ENCODE measurements around the gene KIF16B.
"Not testable (repeated sequence)": the region's sequence is repeated elsewhere in the genome, so short reads cannot be mapped to it uniquely, and the experiment has no call there.

Gene KIF16B

DNA sequence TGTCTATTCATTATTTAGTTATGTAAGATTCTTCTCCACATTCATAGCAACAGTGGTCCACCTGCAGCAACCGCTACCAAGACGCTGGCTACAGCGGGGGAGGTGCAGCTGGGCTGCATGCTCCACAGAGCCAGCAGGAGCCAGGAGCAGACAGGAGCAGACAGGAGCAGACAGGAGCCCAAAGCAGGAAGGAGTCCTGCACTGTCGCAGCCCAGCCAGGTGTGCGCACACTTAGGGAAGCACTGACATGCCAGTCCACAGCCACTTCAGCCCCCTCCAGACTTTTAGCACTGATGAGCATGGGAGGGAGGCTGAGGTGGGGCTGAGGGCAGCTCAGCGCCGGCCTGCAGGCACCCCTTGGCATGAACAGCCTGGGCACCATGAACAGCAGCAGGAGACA, 19.6 kb downstream of the KIF16B start:
- DNase-seq, result no peak

DNA sequence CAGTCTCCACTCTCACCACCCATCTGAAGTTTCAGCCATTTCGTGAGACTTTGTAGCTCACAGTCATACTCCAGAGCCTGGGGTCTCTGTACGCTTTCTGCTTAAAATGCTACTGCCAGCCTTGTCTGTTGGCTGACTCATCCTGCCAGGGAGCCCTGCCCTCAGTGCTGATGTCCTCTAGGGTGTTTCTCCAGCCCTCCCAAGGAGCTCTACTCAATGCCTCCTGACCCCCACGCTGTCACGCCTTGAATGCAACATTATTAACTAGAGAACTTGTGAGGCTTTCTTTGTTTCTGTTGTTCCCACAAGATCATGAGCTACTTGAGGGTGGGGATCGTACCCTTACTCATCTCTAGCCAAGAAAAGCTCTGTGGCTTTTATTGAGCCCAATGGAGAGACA, 20.1 kb downstream of the KIF16B start:
- DNase-seq, result no peak

DNA sequence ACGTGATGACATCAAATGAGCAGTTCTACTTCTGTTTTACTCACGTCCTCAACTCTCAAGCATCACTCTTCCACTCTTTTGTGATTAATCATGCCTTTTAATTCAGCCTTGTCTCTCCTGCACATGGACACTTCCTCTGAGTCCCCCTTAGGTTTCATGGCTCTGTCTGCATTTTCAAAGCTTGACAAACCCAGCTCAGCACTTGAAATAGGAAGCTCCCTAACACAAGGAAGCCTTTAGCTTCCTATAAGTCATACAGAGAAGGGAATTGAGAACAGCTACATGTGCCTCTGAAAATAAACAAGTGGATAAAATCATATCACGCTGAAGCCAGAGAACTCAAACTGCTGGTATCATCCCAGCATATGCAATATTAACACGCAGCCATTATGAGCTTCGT, 21.2 kb downstream of the KIF16B start:
- no peak for DNase-seq

DNA sequence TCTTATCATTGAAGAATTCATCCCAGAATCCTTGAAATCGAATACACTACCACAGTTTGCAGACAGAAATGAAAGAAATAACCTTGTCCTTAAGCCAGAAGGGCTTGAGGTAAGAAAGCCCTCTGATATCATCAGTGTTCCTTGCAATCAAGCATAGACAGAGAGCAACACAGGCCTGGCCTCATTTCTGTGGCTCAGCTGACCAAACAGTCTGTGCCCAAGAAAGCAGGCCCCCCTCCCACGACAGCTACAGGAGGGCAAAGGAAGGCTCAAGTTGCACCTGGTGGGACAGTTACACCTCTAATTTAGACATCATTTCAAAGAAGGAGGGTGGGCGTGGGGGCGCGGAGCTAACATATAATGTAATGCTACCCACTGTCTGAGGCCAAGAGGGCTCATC, 21.6 kb downstream of the KIF16B start:
- DNase-seq, result no peak

DNA sequence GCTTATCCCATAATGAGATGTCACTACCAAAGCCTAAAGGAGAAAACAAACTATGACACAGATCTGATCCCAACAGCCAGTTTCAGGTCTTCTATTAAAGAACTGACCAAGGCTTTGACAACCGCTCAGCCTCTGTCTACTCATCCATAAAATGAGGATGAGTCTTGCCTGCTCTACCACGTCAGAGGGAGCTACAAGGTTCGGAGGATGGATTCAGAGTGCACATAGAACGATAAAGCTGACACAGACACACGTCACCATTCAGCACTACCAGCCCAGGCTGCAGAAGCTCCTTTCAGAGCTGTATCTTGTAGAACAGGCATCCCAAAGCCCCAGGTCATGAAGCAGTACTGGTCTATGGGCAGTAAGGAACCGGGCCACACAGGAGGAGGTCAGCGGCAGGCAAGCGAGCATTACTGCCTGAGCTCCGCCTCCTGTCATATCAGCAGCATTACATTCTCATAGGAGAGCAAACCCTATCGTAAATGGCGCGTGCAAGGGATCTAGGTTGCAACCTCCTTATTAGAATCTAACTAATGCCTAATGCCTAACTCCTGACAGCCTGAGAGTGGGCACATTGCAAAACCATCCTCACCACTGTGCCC, 25.1 kb downstream of the KIF16B start:
- no peak for DNase-seq

DNA sequence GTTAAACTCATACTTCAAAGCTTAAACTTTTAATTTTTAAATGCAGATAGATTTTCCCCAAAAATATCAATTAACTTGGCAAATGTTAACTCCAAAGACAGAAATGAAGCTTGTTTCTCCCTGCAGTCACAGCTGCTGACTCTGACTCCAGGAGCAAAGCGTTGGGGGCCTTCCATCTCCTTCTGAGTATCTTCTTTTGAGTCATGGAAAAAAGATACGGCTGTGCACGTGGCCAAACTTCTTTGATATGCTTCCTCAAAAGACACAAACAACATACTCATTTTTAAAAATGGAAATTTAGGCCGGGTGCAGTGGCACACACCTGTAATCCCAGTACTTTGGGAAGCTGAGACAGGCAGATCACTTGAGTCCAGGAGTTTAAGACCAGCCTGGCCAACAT, 28.3 kb downstream of the KIF16B start:
- no peak for DNase-seq

DNA sequence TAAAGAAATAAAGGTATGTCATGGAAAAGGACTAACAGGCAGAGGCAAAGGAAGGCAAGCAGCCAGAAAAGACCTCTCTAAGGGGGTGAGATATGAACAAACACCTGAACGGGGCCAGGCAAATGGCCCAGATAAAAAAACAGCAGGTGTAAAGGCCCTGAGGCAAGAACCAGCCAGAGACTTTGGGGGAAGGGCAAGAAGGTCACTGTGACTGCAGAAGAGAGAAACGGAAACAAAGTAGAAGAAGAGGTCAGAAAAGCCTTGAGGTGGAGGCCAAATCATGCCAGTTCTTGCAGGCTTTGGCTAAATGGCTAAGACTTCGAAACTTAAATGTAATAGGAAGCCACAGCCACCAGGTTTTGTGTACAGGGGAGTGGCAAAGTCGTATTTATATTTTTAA, 30.8 kb downstream of the KIF16B start:
- no peak for DNase-seq

DNA sequence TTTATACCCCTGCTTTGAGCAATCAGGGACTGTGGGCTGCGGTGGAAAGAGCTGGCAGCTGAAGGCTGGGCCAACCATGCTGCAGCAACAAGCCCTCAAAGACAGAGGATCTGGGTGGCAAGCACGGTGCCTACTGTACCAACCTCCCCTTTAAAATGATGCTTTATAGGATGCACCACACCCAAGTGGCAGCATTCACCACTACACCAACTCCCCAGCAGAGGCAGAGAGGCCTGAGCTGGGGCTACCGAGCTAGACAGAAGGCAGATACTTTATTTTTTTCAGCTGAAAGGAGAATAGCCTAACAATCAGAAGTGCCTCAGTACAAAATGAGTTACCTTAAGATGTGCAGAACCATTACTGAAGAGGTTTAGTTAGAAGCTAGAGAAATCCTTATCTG, 31.4 kb downstream of the KIF16B start:
- DNase-seq, result no peak

DNA sequence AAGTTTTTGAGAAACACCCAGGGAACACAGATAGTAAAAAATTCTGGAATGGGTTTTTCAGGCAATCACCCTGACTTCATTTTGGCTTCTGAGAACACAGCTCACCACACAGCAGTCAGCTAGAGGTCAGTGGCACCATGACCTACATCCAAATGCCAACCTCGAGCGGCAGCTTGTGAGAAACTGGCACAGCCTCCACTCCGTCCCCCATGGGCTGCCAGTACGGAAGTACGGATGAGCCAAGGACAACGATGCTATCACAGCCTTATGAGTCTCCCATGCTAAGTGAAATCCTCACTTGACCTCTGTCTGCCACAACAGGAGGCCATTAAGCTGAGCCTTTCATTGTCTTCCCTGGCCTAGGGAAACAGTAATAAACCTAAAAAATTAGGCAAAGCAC, 32.0 kb downstream of the KIF16B start:
- no peak for DNase-seq

DNA sequence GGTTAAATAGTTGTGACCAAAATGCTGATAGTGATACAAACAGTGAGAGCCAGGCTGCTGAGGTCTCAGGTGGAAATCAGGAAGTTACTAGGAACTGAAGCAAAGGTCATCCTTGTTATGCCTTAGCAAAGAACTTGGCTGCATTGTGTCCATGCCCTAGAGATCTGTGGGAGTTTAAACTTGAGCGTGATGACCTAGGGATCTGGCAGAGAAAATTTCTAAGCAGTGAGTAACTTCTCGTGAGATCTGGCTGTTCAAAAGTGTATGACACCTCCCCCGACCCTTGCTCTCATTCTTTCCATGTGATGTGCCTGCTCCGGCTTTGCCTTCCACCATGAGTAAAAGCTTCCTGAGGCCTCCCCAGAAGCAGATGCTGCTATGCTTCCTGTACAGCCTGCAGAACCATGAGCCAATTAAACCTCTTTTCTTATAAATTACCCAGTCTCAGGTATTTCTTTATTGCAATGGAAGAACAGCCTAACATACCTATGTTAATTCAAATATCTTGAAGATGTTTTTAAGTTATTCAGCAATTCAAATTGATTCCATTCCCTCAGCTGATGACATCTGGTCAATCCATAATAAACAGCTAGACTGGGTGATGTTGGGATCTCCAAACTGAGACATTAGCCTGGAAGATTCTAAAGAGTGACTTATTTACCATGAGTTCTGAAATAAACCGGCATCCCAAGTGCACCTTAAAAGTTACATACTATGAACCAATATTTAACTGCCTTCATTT, 33.8 kb downstream of the KIF16B start:
- DNase-seq, result no peak

DNA sequence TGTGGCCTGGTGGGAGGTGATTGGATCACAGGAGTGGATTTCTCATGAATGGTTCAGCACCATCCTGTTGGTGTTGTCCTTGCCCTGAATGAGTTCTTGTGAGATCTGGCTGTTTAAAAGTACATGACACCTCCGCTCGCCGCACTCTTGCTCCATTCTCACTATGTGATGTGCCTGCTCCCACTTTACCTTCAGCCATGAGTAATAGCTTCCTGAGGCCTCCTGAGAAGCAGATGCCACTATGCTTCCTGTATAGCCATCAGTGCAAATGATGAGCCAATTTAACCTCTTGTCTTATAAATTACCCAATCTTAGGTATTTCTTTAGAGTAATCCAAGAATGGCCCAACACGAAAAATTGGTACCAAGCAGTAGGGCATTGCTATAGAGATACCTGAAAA, 34.5 kb downstream of the KIF16B start:
- DNase-seq, result no peak

DNA sequence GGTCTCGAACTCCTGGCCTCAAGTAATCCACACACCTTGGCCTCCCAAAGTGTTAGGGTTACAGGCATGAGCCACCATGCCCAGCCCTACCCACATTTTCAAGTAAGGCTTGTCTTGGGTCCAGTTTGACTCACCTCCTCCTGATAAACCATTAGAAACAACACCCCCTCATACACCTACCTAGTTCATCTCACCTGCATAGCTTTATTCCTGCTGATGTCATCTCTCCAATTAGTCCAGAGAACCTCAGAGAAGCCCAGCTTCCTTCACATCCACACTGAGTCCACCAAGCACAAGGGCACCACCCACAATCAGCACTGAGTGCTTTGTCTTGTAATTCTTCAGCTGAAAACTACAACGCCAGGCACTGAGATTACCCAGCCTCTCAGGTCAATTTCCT, 35.3 kb downstream of the KIF16B start:
- DNase-seq, result no peak

DNA sequence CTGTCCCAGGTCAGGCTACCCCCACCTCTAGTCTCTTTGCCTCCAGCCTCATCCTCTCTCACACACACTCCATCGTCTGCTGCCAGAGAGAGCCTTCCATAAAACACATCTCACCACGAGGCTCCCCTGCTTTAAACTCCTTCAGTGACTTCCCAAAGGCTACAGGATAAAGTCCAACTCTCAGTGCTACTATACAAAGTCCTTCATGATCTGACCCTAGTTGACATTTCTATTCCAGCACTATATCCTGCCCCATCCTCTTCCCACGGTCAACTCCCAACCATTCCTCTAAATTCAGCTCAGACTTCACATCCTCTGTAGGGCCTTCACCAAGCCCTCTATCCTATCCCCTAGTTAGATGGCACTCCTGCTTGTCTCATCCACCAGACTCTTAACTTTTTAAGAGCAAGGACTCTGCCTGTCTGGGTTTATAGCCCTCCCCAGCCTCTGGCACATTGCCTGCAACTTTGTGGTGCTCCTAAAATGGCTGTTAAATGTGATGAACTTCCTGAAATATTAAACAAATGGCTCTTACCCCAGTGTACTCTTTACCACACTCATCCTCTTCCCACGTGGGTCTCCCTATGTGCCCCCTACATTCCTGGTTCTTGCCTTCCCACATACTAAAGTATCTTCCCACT, 36.1 kb downstream of the KIF16B start:
- no peak for DNase-seq

DNA sequence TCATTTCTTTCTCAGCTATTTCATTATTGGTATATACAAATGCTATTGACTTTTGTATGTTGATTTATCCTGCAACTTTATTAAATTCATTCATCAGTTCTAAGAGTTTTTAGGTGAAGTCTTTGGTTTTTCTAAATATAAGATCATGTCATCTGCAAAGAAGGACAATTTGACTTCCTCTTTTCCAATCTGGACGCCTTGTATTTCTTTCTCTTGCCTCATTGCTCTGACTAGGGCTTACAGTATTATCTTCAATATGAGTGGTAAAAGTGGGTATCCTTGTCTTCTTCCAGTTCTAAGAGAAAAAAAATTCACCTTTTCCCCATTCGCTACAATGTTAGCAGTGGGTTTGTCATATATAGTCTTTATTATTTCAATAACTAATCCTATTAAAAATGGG, 38.0 kb downstream of the KIF16B start:
- DNase-seq, result no peak

DNA sequence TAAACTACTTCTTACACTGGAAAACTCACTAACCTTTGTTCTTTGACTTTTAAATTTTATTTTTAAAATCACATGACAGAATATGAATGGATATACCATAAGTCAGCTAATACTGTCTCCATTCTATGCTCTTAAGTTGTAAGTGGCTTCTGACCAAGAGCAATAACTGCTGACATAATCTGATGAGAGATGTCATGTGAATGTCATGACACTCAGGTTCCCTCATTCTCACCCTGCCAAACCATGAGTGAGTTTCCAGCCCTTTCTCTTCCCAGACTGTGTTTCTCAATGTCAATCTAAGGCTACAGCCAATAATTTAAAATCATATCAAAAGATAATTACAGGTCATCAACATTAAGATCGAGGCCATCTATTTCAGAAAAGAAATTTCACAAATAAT, 39.7 kb downstream of the KIF16B start:
- no peak for DNase-seq

DNA sequence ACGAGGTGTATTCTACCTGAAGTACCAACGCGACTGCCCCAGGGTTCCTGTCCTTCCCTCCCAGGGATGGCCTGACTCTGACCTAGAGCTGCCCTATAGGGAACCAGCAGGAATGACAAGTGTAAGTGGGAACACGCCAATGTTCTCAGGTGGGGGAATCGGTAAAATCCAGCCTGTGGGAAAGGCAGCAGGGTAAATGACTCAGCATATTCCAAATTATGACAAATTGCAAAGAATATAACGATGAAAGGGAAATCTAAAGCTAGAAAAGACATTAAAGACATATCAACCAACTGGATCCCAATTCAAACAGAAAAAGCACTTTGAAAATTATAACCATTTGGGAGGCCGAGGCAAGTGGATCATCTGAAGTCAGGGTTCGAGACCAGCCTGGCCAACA, 41.8 kb downstream of the KIF16B start:
- no peak for DNase-seq

DNA sequence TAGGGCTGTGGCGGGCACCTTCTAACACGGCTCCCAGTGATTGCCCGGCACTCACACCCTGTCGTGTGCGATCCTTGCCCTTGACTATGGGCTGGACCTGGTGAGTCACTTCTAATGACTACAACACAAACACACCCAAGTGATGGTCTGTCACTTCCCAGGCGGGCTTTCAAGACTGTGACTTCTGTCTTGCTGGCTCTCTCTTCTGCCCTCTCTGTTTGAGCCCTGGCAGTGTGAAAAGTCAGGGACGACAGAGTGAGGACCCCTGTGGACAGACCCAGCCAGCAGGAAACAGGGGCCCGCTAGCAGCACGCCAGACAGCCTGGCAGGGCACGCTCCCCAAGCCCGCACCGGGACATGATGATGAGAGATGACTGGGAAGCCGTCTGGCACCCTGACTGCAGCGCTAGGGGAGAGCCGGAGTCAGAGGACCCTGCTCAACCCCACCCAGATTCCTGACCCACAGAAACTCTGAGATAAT, 43.0 kb downstream of the KIF16B start:
- DNase-seq, result no peak

DNA sequence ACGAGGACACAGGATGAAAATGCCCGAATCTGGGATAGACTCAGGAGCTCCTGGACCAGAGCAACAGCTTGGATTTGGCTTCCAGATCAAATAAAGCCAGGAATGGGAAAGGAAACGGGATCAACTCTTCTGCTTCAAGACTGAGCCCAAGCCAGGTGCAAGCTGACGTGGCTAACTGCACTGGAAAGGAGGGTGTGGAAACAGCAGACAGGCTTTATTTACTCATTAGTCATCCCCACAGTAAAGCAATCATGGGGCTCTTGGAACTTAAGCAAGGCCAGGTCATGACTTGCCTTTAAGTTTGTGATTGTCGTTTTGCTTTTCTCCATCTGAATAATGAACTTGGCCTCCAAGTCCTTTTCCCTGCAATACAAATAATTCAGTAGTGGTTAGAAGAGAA, 45.2 kb downstream of the KIF16B start:
- DNase-seq, result no peak

DNA sequence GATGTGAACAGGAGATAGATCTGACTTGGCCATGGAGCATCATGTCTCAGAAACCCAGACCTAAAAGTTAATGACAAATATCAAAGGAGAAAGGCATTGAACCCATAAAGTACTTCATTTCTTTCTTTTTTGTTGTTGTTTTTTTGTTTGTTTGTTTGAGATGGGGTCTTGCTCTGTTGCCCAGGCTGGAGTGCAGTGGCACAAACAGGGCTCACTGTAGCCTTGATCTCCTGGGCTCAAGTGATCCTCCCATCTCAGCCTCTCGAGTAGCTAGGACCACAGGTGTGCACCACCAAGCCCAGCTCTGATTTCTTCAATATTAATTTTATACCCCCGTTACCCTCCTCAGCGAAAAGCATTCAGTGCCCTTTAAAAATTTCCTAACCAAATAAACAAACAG, 45.8 kb downstream of the KIF16B start:
- no peak for DNase-seq

DNA sequence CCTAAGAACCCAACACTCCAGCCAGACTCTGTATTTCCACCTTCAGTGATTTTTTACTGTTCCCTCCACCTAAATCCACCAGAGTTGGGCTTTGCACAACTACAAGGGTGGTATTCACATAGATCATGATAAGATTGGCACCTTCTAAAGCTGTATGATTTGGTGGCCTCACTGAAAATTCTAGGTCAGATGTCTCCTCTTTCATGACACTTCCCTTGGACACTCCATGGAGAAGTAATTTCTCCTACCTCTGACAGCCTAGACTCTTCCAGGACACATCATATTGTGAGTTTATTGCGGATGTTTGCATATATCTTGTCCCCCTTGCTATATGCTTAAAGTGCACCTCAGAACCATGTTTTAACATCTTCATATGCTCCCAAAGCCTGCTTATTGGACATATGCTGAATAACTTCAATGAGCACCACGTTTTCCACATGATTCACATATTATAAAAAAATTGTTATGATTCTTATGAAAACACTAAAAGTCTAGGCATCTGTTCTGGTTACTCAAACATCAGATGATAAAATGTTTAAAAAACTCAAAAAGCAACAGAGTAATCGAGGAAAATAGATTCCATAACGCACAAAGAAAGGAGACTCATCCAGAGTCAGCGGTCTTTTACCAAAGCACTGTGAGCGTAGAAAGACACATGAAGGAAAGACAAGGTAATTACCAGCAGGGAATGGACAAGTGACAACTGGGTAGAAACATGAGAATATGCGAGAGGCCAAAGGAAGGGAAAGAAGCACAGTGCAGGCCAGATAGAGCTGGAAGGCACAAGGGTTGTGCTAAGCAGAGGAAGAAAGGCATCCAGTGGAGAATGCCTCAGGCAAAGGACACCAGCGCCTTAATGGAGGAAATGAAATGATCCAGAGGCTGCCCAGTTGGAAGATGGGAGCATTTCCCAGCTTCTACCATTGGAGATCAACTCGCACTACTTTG, 46.5 kb downstream of the KIF16B start:
- DNase-seq, result no peak

DNA sequence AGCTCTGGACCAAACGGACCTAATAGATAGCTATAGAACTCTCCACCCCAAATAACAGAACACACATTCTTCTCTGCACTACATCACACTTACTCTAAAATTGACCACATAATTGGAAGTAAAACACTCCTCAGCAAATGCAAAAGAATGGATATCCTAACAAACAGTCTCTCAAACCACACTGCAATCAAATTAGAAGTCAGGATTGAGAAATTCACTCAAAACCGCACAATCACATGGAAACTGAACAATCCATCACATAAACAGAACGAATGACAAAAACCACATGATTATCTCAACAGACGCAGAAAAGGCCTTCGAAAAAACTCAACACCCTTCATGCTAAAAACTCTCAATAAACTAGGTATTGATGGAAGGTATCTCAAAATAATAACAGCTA, 50.6 kb downstream of the KIF16B start:
- not testable (repeated sequence) for DNase-seq

DNA sequence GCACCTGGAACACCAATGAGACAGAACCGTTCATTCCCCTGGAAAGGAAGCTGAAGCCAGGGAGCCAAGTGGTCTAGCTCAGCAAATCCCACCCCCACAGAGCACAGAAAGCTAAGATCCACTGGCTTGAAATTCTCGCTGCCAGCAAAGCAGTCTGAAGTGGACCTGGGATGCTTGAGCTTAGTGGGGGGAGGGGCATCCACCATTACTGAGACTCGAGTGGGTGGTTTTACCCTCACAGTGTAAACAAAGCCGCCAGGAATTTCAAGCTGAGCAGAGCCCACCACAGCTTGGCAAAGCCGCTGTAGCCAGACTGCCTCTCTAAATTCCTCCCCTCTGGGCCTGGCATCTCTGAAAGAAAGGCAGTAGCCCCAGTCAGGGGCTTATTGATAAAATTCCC, 53.1 kb downstream of the KIF16B start:
- no peak for DNase-seq

DNA sequence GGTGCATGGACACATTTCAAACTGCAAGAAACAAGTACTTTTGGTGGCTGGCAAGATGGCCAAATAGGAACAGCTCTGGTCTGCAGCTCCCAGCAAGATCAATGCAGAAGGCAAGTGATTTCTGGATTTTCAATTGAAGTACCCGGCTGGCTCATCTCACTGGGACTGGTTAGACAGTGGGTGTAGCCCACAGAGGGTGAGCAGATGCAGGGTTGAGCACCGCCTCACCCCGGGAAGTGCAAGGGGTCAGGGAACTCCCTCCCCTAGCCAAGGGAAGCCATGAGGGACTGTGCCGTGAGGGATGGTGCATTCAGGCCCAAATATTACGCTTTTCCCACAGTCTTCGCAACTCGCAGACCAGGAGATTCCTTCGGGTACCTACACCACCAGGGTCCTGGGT, 53.6 kb downstream of the KIF16B start:
- not testable (repeated sequence) for DNase-seq

DNA sequence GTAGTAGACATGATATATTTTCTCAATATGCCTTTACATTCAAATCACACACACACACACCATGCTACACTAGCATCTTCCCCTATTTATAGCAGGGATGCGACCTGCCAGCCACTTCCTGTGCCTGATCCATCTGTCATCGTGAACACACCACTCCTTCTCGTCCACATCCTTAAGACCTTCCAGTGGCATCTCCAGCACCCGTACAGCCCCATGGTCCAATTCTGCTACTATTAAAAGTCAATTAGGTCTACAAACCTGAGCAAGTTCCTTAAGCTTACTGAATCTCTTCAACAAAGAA, 54.5 kb downstream of the KIF16B start:
- no peak for DNase-seq
